GM21529 (cell line): ENCODE measurements around the gene CASP7.

Source experiments
- ATAC-seq: cut with Tn5 transposase; IDR thresholded peaks from one replicate; pipeline ENCODE4 v1.9.1; 2021; ENCODE audit not compliant: unreplicated experiment

CASP7 gene

GRCh38 chr10:113665806-113666354, 13.8 kb upstream of the CASP7 start:
- ATAC-seq, result no peak

GRCh38 chr10:113666682-113667252, 12.9 kb upstream of the CASP7 start:
- ATAC-seq, result peak; percentile 89

GRCh38 chr10:113680190-113681111, 739 bp downstream of the CASP7 start:
- peak; percentile 16 for ATAC-seq

- peak; percentile 60 for ATAC-seq
Measured at GRCh38 chr10:113681533-113682470, 2.1 kb downstream of the CASP7 start.

- no peak for ATAC-seq
Measured at GRCh38 chr10:113683300-113683699, 3.6 kb downstream of the CASP7 start.

- ATAC-seq, result no peak
Measured at GRCh38 chr10:113686028-113686427, 6.3 kb downstream of the CASP7 start.

- no peak for ATAC-seq
Measured at GRCh38 chr10:113687037-113687436, 7.3 kb downstream of the CASP7 start.

- ATAC-seq, result no peak
Measured at GRCh38 chr10:113689057-113689456, 9.3 kb downstream of the CASP7 start.

- no peak for ATAC-seq
Measured at GRCh38 chr10:113689574-113689973, 9.9 kb downstream of the CASP7 start.

- ATAC-seq, result no peak
Measured at GRCh38 chr10:113690749-113691148, 11.0 kb downstream of the CASP7 start.

- ATAC-seq, result no peak
Measured at GRCh38 chr10:113691381-113691780, 11.7 kb downstream of the CASP7 start.

- no peak for ATAC-seq
Measured at GRCh38 chr10:113692271-113692670, 12.6 kb downstream of the CASP7 start.

GRCh38 chr10:113693348-113693747, 13.6 kb downstream of the CASP7 start:
- ATAC-seq, result no peak

- no peak for ATAC-seq
Measured at GRCh38 chr10:113695691-113696090, 16.0 kb downstream of the CASP7 start.

GRCh38 chr10:113697595-113697994, 17.9 kb downstream of the CASP7 start:
- no peak for ATAC-seq

GRCh38 chr10:113704637-113705343, 25.1 kb downstream of the CASP7 start:
- no peak for ATAC-seq

GRCh38 chr10:113705344-113705652, 25.6 kb downstream of the CASP7 start:
- no peak for ATAC-seq

GRCh38 chr10:113706623-113707022, 26.9 kb downstream of the CASP7 start:
- no peak for ATAC-seq

- ATAC-seq, result no peak
Measured at GRCh38 chr10:113708640-113709039, 28.9 kb downstream of the CASP7 start.

- ATAC-seq, result no peak
Measured at GRCh38 chr10:113709221-113709838, 29.6 kb downstream of the CASP7 start.
